GM18909 (cell line): ENCODE measurements around the gene TPPP3.
"Not testable (repeated sequence)": the region's sequence is repeated elsewhere in the genome, so short reads cannot be mapped to it uniquely, and the experiment has no call there.

ENCODE experiments used
- ATAC-seq: cut with Tn5 transposase; IDR thresholded peaks from one replicate; pipeline ENCODE4 v1.9.1; 2021; ENCODE audit warnings: mild to moderate bottlenecking; ENCODE audit not compliant: unreplicated experiment, poor library complexity

Gene TPPP3

DNA sequence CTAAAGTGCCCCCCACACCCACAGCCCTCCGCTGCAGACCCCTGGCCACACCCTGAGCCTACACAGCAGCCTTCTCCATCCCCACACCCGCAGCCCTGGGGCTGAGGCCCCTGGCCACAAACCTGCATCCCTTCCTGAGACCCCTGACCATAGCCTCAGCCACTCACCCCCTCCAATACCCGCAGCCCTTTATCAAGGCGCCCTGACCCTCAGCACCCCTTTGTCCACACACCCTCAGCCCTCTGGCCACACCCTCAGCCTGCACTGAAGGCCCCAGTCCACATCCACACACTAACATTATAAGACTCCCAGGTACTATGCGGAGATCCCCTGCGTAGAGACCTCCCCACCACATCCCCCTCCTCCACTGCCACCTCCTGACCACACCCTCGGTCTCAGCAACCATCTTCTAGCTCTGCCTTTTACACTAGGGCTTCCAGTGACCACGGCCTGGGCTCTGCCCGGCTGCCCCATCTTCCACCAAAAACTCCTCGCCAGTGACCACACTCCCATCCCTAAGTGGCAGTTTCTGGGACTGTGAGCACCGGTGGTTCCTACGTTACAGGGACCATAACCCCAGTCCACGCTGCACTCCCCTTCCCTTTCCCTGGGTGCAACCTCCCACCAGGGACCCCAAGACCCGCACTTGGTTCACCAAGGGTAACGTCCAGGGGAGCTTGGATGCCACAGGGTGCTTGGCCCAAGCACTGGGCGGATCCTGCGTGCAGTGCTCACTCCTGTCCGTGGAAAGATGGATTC, 818 bp downstream of the TPPP3 start:
- no peak for ATAC-seq

DNA sequence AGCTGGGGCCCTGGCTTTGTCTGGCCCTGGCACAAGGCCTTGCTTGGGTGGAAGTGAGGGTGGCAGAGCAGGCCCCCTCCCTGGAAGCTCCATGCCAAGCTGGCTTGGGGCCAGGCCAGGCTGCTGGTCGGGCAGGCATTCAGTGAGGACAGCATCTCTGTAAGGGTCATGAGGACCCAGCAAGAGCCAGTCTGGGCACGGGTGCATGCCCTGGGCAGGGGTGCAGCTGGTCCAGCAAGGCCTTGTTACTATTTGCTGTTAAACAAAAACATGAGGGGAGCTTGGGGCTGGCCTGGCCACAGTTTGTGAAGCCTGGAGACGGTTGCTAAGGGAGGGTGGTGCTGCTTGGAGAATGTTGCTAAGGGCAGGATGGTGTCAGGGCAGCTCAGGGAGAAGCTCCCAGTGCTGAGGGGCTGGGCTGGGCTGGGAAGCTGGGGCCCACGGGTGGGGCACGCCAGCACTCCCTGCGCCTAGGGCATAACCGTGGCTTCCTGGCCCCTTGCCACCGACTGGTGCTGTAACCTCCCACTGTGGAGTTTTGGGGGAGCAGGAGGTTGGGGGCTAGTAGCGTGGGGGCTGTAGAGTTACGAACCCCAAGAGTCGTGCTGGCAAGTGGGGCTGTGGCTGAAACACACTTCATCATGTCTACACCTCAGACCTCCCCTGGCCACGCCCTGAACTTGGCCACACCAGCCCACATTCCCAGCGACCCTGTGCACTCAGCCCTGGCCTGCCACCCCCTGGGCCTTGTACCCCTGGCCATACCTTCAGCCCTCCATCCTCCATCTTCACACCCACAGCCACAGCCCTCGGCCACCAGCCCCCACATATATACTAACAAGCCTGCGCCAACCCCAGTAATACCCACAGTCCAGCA, 1.6 kb downstream of the TPPP3 start:
- no peak for ATAC-seq

DNA sequence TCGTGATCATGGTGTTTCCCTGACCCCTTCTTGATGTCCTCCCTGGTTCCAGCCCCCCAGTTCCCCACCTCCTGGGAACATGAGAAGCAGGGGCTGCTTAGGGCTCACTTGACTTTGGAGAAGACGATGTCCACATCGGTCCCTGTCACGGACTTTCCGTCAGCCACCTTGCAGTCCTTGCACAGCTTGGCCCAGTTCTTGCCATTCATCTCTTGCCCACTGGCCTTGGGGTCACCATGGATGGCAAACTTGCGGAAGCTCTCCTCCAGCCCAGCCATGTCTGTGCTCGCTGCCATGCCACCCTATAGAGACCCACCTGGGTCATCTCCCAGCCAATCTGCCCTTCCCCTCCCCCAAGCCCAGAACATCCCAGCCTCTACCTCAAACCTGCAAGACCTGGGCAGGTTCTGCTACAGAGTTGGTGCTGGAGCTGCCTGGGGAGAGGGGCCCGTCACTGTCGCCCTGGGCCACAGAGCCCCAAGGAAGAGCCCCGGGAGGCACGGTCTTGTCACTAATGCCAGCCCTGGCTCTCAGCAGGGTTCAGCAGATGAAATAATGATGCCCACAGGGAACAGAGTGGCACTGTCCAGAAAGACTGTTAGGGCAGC, 2.4 kb downstream of the TPPP3 start:
- ATAC-seq: no peak

DNA sequence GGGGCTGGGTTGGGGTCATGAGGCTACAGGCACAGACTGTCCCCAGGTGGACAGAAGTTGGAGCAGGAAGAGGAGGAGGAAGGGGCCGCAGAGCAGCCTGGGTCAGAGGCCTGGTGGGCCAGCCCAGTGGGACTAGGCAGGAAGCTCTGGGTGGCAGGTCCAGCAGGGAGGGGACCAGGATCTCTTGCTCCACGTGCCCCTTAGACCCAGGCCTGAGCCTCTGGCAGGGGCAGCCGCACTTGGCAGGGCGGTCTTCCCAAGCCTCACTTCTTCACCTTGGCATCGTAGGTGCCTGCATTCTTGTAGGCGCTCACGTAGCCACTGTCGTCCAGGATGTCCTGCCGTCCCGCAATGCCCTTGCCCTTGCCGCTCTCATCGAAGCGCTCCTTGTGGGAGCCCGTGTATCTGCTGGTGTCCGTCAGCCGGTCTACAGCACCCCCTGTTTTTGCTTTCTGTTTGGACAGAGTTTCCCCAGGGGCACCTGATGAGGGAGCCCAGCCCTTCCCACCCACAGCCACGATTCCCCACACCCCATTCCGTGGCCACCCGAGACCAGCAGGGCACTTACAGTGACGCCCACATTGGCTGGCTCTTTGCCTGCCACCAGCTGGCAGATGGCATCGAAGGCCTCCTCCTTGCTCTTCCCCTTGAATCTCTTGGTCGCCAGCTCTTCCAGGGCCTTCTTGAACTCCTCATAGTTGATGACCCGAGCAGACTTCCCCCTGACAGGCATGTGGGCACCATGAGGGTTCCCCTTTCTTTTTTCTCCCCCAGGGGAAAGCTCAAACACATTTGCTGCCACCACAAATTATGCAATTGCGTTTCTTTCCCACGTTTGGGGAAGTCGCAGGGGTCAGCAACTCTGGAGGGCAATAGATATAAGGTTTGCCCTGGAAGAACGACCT, 3.1 kb downstream of the TPPP3 start:
- ATAC-seq: no peak

DNA sequence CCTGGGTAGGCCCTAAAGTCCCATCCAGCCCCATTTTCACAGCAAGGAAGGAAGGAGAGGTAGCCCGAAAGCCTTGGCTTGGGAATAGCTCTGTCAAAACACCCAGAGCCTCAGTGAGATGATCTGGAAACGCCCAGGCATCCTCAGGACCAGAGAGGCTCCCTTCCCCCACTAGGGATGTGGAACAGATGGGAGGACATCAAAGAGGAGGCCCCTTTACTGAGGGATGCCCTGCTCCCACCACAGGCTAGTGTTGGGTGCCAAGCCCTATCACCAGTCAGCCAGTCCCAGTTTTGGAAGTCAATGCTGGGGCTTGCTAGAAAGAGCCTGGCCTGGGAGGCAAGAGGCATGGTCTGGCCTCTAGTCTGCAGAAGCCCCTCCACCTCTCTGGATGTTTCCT, 4.7 kb downstream of the TPPP3 start:
- no peak for ATAC-seq

DNA sequence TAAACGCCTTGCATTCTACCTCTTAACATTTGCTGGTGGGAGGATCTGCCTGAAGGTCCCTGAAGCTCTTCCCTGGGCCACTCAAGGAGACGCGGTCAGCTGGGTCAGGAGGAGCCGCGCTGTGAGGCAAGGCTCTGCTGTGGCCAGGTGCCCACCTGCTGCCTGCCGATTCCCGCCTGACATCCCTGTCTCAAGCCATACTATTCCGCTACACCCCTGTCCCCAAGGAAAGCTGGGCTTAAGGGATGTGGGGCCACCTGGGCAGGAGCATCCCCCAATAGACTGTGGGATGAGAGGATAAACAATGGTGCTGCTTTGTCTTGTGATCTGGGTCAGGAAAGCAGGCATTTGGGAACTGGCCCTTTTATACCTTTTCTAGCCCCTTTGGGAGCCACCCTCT, 5.1 kb downstream of the TPPP3 start:
- ATAC-seq: no peak

DNA sequence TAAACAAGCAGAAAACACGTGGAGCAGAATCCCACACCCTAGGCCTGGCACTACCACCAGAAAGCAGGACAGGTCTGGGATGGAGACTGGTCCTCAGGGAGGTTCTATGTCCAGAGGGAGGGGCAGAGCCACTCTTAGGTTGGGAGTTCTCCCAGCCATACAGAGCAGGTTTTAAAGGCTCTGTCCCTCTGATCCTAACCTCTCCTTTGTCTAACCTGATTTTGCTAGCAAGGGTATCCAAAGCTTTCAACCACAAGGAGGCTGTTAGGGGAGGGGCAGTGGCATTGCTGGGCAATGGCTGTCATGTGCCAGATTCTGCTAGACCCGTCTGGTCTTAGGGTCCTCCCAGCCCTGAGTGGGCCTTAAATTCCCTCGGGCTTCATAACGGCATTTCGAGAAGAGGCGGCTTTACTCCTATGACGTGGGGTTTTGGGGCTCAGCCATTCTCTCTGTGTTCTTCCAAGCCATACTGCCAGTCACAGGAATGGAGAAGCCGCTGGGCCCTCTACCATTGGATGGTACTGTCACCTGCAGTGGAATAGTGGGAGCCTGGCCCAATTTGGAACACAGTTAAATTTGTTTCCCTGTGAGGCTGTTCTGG, 5.7 kb downstream of the TPPP3 start:
- ATAC-seq: no peak

DNA sequence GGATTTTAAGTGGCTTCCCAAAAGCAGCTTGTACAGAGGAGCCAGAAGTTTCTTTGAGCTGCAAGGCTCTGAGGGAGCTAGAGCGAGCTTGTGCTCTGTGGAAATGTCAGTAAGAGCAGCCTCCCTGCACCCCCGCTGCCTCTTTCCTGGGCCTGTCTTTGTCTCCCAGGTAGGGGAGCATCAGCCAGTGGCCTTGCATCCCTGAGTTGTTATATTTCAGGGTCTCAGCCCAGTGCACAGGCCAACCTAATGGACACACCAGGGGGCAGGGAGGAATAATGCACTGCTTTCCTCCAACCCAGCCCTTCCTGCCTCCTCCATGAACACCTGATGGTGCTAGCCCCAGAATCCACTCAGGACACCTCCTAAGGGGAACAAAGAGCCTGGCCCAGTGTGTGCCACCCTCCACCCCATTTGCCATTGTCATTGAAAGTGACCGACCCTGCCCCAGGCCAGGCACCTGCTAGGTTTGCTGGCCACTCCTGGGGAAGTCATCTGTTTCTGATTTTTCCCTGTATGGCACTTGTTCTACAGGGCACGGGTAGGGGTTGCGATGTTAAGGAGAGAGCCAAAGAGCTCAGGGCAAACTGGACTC, 6.3 kb downstream of the TPPP3 start:
- ATAC-seq: no peak

DNA sequence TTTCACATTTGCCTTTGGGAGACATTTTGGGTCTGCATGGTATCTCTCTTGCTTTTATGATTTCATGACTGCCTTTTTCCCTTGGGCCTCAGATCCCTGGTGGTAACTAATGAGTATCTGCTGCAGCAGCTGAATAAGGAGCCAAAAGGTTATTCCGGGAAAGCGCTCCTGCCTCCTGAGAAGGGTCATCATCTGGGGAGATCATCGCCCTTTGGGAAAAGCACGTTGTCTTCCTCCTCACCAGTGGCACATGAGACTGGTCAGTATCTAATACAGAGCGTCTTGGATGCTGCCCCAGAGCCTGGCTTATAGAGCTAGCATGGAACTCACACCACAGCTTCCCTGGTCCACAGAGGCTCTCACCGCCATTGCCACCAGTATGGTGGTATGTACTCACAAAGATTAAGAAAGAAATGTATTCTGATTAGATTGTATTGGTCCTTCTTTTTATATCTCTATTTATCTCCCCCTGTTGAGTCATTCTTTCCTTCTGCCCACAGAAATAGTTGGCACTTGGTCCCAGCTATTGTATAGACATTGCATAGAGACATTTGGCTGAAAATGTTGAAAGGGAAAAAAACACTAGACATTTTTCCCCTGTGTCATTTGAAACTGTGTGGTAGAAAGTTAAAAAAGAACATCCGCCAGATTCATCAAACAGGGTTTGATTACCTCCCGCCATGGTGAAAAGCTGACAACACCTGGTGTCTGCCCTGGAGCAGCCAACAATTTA, 8.4 kb downstream of the TPPP3 start:
- no peak for ATAC-seq

DNA sequence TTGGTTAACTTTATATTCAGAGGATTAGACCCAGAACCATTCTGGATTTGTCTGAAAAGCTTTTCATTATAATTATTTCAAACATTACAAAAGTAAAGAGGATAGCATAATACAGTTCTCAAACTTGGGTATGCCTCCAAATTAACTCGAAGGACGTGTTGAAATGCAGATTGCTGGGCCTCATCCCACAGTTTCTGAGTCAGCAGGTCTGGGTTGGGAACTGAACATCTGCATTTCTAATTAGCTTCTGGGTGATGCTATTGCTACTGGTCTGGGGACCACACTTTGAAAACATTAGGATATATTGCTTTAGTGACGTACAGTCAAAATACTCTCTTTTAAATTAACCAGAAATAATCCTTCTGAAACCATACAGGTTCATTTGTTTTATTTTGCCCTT, 10.0 kb downstream of the TPPP3 start:
- no peak for ATAC-seq

DNA sequence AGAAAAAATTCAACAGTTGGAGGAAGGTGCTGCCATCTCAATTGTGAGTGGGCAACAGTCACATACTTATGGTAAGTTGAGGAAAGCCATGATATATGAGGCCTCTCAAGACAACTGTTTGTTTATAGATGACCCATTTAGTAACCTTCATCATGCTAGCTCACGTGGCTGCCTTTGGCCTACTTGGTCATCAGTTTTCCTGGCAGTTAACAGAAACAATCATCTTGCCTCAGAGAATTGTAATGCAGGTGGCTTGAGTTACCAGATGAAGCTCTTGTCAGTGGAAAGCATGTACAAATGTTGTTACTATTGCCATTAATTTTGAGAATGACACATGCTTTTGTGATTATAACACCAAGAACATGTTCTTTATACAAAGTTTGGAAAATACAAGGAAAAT, 14.7 kb downstream of the TPPP3 start:
- ATAC-seq: no peak

DNA sequence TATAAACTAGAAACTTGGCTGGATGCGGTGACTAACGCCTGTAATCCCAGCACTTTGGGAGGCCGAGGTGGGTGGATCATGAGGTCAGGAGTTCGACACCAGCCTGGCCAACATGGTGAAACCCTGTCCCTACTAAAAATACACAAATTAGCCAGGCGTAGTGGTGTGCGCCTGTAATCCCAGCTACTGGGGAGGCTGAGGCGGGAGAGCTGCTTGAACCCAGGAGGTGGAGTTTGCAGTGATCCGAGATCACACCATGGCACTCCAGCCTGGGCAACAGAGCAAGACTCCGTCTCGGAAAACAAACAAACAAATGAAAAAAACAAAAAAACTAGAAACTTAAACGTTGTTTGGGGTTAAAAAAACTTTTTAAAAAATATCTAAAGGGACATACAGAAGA, 17.3 kb downstream of the TPPP3 start:
- ATAC-seq: not testable (repeated sequence)

DNA sequence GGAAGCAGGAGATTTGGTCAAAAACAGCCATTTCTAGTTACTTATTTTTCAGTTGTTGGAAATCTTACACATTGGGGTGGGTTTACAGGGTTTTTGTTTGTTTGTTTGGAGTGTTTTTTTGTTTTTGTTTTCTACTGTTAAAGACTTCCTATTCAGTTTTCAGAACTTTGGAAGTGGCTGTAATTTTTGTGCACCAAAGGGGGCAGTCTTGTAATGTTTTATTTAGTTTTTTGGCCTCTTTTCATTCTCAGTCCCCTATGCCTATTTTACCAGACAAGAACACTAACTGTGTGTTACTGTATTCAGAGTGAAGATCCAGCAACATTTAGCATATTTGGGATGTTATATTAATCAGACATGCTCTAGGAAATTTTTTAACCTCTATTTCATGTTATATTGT, 20.6 kb downstream of the TPPP3 start:
- ATAC-seq: no peak

DNA sequence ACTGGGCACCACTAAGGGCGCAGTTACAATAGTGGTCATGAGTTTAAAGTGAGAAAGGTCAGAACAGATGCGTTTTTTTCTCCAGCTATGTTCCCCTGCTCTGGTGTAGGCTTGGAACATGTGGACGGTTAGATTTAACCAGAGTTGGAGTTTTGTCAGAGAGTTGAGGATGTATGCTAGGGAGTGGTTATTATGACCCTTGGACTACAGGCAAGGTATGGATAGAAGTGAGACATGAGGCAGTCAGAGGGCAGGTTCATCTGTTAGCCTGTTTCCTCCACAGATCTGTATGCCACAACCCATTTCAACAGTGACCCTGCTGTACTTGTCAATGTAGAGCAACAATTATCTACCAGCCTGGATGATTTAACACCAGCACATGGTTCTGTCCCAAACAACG, 22.6 kb downstream of the TPPP3 start:
- no peak for ATAC-seq

DNA sequence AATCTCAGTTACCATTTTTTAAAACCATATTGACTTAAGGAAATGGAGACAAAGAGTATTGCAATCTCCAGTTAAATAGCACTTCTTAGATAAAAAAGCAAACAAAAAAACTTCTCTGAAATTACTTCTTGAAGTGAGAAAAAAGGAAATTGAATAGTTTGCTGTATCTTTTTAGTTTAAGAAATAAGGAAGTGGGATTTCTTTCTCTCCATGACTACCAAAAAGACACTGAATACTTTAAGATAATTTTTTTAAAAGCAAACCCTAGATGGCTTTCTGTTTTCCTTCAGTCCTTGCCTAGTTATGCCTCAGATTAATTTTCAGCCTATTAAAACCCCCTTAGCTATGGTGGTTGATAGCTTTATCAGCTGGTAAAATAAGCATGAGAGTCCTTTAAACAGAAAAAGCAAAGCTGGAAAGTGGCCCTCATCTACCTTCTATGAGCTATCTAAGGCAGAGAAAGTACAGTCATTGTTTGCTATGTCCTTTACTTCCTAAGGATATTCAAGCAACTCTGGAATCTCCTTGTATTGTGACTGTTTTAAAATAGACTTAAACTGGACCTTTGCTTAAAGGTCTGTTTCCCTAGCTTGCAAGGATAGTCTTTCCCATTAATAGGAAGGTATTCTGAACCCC, 28.6 kb downstream of the TPPP3 start:
- no peak for ATAC-seq

DNA sequence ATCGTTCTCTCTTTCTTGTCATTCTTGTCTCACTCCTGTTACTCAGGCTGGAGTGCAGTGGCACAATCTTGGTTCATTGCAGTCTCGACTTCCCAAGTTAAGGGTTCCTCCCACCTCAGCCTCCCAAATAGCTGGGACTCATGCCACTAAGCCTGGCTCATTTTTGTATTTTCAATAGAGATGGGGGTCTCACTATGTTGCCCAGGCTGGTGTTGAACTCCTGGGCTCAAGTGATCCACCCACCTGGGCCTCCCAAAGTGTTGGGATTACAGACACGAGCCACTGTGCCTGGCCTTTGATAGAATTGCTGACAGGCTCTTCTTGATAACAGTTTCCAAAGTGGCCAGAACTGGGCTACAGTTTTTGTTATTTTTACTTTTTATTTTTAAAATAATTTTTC, 32.3 kb downstream of the TPPP3 start:
- ATAC-seq: no peak

DNA sequence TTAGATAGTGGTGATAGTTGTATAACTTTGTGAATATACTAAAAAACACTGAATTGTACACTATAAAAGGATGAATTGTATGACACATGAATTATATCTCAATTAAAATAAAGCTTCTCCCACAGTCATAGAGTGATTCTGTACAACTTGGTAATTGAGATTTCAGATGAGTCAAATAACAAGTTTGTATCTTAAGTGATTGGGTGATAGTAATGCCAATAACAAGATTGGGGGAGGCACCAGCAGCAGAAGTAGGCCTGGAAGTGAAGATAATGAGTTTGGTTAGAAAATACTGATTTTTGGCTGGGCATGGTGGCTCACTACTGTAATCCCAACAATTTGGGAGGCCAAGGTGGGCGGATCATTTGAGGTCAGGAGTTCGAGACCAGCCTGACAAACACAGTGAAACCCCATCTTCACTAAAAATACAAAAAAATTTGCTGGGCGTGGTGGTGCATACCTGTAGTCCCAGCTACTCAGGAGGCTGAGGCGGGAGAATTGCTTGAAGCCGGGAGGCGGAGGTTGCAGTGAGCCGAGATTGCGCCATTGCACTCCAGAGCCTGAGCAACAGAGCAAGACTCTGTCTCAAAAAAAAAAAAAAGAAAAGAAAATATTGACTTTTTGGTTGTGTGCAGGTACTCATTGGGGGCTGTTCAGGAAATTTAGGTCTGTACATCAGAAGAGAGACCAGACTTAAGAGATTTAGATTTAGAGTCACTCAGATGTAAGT, 33.6 kb downstream of the TPPP3 start:
- ATAC-seq: not testable (repeated sequence)

DNA sequence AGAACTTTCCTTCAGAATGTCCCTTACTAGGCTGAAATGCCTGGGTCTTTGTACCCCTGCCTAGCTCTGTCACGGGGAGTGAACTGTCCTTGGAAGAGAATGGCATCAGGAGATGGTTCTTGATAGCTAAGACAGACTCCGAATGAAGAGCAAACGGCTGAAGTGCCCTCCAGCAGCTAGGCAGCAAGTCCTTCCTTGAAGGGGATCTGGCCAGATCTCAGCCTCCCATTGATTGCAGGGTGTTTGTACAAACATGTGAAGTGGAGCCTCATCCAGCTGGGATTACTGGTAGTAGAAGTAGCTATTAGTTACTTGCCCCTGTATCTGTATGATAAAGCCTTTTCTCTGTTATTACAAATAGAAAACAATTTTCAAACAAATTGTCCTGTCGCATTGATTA, 35.7 kb downstream of the TPPP3 start:
- no peak for ATAC-seq
